Activated CD4-positive, alpha-beta T cell treated with anti-CD3 and anti-CD28 coated beads, Interleukin-2, amount 50 U/mL, for 16 hours (primary cell): ENCODE results near the gene TNXB.
"Not testable (repeated sequence)": the region's sequence is repeated elsewhere in the genome, so short reads cannot be mapped to it uniquely, and the experiment has no call there.

Source experiments
- DNase-seq: peaks from one replicate; pipeline ENCODE4 v3.0.0-alpha.2; 2020

TNXB gene

DNA sequence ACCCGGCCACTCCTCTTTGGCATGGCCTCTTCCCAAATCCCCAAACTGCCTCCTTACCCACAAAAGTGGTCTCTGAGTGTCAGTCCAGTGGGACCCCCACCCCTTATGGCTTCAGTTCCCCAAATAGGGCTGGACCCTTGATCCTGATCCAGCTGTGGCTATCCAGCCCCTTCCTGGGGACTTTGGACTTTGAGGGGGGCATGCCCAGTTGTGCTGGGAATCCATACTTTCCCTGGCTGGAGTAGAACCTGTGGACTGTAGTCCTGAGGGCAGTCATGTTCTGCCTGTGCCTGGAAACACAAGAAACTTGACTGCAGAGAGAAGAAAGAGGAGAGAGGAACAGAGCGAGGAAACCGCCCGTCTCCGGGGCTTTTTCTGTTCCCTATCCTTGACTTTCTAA lies 72.0 kb downstream of the TNXB start:
- not testable (repeated sequence) for DNase-seq

DNA sequence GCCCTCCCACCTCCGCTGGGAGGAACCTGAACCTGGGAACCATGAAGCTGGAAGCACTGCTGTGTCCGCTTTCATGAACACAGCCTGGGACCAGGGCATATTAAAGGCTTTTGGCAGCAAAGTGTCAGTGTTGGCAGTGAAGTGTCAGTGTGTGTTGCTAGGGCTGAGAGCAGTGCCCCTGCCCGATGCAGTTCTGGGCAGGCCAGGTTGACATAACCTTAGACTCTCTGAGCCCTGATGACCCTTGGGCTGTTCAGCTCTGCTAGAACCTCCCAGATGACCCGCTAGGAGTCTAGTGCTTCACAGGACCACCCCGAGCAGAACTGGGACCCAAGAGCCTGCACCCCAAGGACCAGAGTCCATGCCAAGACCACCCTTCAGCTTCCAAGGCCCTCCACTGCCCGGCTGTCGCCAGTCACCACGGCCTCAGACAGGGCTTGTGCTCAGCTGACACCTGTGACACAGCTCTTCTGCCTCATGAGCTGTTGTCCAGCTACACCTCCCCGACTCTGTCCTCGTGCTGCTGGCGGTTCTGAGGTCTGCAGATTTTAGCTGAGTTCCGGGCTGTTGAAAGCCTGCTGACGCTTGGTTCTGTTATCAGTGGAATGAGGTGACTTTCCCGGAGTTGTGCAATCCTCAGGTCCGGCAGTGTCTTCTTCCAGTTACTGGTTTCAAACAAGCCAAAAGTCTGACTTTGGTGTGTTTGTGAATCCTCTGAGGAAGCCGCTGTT lies 73.7 kb downstream of the TNXB start:
- not testable (repeated sequence) for DNase-seq

DNA sequence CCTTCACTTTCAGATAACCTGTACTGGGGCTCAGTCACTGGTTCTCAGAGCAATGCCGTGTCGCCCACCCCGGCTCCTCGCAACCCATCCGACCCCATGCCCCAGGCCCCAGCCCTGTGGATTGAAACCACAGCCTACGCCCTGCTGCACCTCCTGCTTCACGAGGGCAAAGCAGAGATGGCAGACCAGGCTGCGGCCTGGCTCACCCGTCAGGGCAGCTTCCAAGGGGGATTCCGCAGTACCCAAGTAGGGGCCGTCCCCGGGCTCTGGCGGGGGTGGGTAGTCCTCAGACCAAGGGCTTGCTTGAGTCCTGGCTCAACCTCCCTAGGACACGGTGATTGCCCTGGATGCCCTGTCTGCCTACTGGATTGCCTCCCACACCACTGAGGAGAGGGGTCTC lies 79.6 kb downstream of the TNXB start:
- not testable (repeated sequence) for DNase-seq

- DNase-seq = not testable (repeated sequence)
Measured at GRCh38 chr6:32028631-32029030, 80.5 kb downstream of the TNXB start.

GRCh38 chr6:32022100-32022499 lies 87.0 kb downstream of the TNXB start:
- DNase-seq = not testable (repeated sequence)

DNA sequence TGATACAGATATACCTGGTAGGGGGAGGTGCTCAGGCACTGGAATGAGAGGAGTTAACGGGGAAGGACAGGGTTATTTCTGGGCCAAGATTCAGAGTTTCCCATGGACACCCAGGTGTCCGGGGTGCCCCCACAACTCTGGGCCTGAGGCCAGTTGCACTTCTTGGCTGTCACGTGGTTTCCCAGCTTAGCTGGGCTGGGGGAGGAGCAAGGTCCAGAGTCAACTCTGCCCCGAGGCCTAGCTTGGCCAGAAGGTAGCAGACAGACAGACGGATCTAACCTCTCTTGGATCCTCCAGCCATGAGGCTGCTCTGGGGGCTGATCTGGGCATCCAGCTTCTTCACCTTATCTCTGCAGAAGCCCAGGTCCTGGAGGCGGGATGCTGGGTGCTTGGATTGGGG lies 94.6 kb downstream of the TNXB start, which contains the start of gene C4B:
Gene C4B (plus strand): TSS at position 249 of the 400 bp plus-strand sequence. CDS start 51 bp downstream, at position 300.
- not testable (repeated sequence) for DNase-seq

DNA sequence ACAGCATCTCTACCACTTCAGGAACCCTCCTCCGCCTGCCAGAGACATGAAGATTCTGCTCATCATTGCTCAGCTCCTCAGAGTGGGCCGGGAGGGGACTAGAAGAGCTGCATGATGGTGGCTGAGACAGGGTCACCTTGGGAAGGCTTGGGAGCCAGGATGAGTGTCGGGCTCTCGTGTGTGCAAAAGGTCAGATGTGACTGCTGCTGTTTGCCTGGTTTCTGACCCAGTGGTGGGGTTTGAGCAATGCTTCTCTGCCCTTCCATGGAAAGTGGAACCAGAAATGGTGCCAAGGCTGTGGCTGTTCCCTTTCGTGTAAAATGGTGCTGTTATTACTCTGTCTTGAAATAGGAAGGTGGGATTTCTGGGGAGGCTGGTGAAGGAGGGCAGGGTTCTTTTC lies 95.4 kb downstream of the TNXB start:
- not testable (repeated sequence) for DNase-seq

DNA sequence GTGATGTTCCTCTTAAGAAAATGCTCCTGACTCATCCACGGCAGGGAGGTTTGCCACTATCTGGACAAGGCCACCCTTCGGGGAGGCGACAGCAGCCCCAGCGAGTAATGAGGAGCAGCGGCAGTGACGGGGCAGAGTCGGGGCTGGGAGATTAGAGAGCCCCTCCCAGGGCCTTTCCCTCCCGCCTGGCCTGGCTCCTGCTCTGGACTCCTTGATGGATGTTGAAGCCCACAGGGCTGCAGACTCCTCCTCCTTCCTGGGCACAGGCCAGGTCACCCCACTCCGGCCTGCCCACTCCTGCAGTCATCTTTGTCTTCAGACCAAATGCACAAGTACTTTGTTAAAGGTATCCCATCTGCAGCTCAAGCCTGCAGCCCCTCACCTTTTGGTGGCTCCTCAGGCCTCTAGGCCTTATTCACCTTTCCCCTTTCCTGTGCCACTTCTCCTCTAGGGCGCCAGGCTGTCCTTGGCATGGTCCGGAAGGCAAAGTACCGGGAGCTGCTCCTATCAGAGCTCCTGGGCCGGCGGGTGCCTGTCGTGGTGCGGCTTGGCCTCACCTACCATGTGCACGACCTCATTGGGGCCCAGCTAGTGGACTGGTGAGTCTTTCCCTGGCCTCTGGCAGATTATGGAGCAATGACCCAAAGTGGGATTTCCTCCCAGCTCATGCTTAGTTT lies 96.1 kb downstream of the TNXB start:
- not testable (repeated sequence) for DNase-seq

- DNase-seq = not testable (repeated sequence)
Measured at GRCh38 chr6:32010856-32011530, 98.1 kb downstream of the TNXB start.

- not testable (repeated sequence) for DNase-seq
Measured at GRCh38 chr6:32009537-32009936, 99.6 kb downstream of the TNXB start.

- not testable (repeated sequence) for DNase-seq
Measured at GRCh38 chr6:32008616-32009015, 100.5 kb downstream of the TNXB start.

DNA sequence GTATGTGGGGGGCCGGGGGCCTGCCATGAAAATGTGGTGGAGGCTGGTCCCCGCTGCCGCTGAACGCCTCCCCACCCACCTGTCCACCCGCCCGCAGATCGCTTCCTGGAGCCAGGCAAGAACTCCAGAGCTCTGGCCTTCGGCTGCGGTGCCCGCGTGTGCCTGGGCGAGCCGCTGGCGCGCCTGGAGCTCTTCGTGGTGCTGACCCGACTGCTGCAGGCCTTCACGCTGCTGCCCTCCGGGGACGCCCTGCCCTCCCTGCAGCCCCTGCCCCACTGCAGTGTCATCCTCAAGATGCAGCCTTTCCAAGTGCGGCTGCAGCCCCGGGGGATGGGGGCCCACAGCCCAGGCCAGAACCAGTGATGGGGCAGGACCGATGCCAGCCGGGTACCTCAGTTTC lies 101.1 kb downstream of the TNXB start:
- DNase-seq = not testable (repeated sequence)

GRCh38 chr6:32007086-32007485 lies 102.1 kb downstream of the TNXB start:
- DNase-seq = not testable (repeated sequence)

- not testable (repeated sequence) for DNase-seq
Measured at GRCh38 chr6:32005991-32006529, 103.1 kb downstream of the TNXB start.

DNA sequence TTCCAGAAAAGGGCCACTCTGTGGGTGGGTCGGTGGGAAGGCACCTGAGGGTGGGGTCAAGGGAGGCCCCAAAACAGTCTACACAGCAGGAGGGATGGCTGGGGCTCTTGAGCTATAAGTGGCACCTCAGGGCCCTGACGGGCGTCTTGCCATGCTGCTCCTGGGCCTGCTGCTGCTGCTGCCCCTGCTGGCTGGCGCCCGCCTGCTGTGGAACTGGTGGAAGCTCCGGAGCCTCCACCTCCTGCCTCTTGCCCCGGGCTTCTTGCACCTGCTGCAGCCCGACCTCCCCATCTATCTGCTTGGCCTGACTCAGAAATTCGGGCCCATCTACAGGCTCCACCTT lies 103.6 kb downstream of the TNXB start:
- DNase-seq = not testable (repeated sequence)

GRCh38 chr6:32004864-32005537 lies 104.1 kb downstream of the TNXB start:
- not testable (repeated sequence) for DNase-seq

- DNase-seq = not testable (repeated sequence)
Measured at GRCh38 chr6:32004393-32004792, 104.7 kb downstream of the TNXB start.

GRCh38 chr6:32003301-32003700 lies 105.8 kb downstream of the TNXB start:
- not testable (repeated sequence) for DNase-seq

DNA sequence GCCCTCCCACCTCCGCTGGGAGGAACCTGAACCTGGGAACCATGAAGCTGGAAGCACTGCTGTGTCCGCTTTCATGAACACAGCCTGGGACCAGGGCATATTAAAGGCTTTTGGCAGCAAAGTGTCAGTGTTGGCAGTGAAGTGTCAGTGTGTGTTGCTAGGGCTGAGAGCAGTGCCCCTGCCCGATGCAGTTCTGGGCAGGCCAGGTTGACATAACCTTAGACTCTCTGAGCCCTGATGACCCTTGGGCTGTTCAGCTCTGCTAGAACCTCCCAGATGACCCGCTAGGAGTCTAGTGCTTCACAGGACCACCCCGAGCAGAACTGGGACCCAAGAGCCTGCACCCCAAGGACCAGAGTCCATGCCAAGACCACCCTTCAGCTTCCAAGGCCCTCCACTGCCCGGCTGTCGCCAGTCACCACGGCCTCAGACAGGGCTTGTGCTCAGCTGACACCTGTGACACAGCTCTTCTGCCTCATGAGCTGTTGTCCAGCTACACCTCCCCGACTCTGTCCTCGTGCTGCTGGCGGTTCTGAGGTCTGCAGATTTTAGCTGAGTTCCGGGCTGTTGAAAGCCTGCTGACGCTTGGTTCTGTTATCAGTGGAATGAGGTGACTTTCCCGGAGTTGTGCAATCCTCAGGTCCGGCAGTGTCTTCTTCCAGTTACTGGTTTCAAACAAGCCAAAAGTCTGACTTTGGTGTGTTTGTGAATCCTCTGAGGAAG lies 106.4 kb downstream of the TNXB start:
- DNase-seq = not testable (repeated sequence)

DNA sequence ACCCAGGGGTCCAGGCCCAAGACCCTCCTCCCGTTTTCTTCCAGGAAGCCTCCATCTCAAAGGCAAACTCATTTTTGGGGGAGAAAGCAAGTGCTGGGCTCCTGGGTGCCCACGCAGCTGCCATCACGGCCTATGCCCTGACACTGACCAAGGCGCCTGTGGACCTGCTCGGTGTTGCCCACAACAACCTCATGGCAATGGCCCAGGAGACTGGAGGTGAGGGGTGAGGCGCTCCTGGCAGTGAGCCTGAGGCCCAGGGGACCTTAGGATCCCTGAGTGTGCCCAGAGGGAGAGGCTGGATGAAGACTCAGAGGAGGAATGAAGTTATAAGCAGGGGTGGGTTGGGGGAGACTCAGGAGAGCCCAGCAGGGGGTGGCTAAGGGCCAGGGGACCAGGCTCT lies 112.8 kb downstream of the TNXB start:
- not testable (repeated sequence) for DNase-seq

DNA sequence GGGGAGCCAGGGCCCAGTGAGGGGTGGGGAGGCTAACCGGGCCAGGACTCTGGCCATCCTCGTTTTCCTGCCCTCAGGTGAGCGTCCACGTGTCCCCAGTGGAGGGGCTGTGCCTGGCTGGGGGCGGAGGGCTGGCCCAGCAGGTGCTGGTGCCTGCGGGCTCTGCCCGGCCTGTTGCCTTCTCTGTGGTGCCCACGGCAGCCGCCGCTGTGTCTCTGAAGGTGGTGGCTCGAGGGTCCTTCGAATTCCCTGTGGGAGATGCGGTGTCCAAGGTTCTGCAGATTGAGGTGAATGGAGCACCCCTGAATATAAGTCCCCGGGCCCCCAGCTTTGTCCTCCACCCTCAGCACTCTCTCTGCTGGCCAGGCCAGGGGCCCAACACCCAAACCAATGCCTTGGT lies 114.7 kb downstream of the TNXB start:
- DNase-seq = not testable (repeated sequence)
